ENCODE results near the gene DNAAF1.

DNA sequence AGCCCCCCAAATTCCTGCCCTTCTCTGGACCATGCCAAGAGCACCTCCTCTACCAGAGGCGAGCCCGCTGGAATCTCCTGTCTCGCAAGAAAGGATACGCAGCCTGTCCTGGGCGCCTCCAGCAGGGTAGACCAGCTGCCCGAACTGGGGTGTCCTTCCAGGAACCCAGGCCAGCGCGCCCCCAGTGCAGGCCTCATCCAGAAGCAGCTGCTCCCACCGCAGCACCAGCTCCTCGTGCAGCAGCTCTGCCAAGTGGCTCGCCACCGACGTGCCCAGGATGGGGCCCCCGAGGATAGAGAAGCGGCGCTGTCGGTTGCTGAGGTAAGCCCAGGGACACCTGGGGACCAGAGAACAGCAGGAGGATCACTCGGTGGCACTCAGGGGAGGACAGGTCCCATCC, 37.0 kb downstream of the DNAAF1 start:
- TF ChIP-seq POLR2AphosphoS5 (IDR thresholded peaks at IDR 0.05; ENCODE audit: low read depth, low read length) = no peak
- TF ChIP-seq, protein P1, sequence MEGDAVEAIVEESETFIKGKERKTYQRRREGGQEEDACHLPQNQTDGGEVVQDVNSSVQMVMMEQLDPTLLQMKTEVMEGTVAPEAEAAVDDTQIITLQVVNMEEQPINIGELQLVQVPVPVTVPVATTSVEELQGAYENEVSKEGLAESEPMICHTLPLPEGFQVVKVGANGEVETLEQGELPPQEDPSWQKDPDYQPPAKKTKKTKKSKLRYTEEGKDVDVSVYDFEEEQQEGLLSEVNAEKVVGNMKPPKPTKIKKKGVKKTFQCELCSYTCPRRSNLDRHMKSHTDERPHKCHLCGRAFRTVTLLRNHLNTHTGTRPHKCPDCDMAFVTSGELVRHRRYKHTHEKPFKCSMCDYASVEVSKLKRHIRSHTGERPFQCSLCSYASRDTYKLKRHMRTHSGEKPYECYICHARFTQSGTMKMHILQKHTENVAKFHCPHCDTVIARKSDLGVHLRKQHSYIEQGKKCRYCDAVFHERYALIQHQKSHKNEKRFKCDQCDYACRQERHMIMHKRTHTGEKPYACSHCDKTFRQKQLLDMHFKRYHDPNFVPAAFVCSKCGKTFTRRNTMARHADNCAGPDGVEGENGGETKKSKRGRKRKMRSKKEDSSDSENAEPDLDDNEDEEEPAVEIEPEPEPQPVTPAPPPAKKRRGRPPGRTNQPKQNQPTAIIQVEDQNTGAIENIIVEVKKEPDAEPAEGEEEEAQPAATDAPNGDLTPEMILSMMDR (IDR thresholded peaks at IDR 0.05) = no peak
